NCI-H446 (cell line): ENCODE measurements around the gene ATP7A.
"Not testable (repeated sequence)": the region's sequence is repeated elsewhere in the genome, so short reads cannot be mapped to it uniquely, and the experiment has no call there.

Experiments used
- DNase-seq, 2 experiments: peaks; one replicate each; lab custom pipeline; 2025; lab: John Stamatoyannopoulos, UW

Gene ATP7A

DNA sequence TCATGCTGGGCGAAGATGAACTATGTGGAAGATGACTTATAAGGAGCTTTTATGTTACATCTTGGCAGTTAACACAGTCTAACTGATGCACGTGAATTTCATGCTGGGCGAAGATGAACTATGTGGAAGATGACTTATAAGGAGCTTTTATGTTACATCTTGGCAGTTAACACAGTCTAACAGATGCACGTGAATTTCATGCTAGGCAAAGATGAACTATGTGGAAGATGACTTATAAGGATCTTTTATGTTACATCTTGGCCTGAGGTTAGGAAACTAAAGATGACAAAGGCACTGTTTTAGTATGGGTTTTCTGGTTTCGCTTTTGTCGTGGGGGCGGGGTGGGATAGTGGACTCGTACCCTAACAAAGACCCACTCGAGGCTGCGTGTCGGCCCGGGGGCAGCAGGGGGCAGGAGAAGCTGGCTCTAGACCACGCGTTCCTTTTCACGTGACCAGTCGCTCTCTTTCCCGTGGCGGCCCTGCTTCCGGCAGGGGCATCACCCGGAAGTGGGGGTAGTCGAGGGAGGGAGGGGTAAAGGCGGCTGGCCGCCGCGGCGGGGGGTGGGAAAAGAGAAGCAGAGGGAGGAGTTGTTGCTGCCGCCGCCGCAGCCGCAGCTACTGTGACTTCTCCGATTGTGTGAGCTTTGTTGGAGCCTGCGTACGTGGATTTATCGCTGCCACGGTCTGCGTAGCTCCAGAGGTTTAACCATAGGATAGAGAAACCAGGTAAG is at the start of gene ATP7A:
ATP7A (plus strand) TSS at position 586 of the 733 bp plus-strand sequence. CDS start 60,949 bp downstream, outside the sequence.
- DNase-seq: peak; percentile 56 to 88

DNA sequence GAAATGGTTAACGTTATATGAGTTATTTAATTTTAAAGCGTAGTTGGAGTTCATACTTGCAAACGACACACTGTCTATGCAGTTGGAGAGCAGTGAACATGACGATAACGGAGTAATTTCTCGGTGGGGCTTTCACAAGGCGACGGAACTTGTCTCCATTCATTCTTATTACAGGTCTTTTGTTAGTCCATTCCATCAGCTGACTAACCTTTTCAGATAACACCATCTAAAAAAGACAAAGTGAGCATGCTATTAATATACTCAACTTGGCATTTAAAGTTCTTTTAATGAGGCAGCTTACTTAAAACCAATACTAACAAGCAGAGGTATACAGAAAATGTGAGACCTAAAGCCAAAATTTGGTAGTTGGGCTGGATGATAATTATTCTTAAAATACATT is 35.1 kb upstream of the ATP7A start:
- DNase-seq: no peak

DNA sequence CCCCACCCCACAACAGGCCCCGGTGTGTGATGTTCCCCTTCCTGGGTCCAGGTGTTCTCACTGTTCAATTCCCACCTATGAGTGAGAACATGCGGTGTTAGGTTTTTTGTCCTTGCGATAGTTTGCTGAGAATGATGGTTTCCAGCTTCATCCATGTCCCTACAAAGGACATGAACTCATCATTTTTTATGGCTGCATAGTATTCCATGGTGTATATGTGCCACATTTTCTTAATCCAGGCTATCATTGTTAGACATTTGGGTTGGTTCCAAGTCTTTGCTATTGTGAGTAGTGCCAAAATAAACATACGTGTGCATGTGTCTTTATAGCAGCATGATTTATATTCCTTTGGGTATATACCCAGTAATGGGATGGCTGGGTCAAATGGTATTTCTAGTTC is 29.1 kb upstream of the ATP7A start:
- DNase-seq: not testable (repeated sequence)

DNA sequence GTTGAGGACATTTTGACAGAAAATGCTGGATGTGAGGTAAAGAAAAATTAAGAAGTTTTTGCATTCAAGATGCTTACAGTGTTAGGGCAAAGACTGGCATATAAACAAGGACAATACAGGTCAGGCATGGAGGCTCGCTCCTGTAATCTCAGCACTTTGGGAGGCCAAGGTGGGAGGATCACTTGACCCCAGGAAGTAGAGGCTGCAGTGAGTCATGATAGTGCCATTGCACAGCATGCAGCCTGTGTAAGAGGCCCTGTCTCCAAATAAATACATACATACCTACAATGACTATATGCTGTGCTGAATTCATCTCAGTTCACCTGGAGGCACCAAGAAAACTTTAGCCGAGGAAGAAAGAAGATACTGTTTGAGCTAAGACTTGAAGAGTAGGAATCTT is 17.6 kb upstream of the ATP7A start:
- DNase-seq: no peak

DNA sequence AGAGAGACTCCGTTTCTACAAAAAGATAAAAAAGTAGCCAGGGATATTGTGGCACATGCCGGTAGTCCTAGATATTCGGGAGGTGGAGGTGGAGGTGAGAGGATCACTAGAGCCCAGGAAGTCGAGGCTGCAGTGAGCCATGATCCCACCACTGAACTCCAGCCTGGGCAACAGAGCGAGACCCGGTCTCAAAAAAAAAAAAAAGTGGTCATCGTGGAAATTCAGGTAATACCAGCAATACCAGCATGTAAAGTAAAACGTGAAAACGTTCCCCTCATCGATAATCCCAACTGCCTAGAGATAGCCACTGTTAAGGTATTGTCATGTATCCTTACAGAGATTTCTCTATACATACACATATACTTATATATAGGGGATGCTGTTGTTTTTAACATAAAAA is 16.8 kb upstream of the ATP7A start:
- no peak for DNase-seq

DNA sequence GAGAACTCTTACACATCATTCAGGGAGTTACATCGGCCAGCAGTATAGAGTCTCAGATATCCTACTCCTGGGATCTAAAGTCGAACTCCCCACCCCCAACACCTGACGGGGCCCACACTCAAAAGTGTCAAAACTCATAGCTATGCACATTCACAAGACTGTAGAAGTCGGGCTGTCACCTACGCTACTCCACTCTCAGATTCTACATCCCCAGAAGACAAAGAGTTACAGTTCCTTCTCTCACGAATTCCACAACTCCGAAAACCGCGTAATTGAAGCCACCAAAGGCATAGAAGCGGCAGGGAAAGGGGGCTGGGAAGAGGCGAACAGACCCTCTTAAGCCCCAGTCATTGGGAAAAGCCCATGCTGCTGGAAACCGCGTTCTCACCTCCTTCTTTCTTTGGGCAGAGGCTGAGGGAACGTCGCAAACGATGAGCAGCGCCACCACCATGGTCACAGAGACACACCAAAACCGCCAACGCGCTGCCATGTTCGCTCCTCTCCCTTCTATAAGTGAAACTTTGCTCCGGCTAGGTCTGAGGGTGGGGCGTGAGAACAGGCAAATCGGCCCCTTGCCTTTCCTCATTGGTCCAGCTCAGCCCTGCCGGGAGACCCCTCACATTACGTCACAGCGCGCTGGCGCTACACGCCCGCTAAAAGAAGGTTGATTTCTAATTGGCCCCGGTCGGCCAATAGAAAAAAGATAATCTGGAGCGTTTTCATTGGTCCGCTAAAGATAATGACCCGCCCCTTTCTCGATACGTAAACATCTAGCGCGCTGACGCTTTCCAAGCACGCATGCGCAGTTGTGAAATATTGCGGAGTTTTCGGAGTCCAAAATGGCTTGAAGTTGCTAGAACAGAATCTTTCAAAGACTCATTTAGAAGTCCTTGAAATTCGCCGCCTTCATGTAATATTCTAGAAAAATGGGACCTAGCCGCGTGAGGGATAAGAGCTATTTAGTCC is 15.3 kb upstream of the ATP7A start, which contains the start of gene MAGT1:
MAGT1 (minus strand) TSS at position 515 of the 966 bp plus-strand sequence; CDS start at position 490, 25 bp downstream.
- peak; percentile 95 to 97 for DNase-seq

DNA sequence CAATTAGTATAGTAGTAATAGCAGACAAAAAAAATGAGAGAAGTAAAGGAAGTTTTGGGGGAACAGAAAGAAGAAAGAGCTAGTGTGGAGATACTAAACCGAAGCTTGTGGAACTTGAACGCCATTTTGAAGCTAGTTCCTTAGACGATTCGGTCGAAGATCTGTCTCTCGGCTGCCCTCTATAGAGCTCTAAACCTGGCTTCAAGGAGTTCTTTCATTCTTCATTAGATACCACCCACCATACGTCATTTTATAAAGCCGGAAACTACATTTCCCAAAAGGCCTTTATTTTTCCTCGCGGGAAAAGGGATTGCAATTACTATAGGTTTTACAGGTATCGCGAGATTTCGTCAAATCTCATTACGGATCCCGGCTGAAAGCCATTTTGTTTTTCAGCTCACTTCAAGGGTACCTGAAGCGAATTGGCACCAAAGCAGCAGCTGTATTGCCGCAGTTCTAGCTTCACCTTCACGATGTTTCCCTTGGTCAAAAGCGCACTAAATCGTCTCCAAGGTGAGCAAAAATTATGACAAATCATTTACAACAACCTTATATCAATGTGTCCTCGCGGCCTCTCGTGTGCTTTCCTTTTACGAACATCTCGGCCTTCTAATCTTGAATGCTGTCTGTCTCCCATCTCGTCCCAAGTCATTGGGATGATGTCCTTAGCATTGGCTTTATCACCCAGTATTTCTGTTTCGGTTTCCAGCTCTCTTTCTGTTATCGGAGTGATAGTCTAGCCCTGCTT is 11.2 kb upstream of the ATP7A start, which contains the start of gene COX7B:
COX7B (plus strand) TSS at position 388 of the 748 bp plus-strand sequence; CDS start at position 474, 86 bp downstream.
- DNase-seq: peak; percentile 90 to 96

DNA sequence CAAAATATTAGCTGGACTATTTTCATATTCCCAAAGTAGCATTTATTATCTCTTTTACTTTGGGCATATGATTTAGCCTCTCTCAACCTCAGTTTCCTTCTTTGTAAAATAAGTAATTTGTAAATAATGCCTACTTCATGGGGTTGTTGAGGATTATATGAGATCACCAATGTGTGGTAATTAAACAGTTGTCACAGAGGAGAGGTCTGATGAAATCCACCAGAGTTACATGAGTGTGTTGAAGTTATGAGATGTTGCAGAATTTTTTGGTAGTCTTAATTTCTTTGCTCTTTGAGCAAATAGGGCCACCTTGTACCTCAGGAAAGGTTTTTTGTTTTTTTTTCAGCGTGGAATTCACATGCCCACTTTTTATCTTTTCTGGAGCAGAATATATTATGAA is 9.8 kb upstream of the ATP7A start:
- no peak for DNase-seq

DNA sequence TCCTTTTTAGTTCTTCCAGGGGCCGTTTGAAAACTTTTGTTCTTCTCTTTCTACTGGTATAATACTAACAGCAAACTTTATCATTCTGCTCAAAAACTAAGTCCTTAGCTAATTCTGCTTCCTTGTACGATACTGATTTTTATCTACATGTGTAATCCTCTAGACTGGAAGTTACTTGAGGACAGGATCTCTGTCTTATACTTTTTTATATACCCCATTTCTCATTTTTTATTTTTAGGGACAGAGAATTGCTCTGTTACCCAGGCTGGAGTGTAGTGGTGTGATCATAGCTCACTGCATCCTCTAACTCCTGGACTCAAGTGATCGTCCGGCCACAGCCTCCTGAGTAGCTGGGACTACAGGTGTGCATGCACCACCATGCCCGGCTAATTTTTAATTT is 9.0 kb upstream of the ATP7A start:
- no peak for DNase-seq

DNA sequence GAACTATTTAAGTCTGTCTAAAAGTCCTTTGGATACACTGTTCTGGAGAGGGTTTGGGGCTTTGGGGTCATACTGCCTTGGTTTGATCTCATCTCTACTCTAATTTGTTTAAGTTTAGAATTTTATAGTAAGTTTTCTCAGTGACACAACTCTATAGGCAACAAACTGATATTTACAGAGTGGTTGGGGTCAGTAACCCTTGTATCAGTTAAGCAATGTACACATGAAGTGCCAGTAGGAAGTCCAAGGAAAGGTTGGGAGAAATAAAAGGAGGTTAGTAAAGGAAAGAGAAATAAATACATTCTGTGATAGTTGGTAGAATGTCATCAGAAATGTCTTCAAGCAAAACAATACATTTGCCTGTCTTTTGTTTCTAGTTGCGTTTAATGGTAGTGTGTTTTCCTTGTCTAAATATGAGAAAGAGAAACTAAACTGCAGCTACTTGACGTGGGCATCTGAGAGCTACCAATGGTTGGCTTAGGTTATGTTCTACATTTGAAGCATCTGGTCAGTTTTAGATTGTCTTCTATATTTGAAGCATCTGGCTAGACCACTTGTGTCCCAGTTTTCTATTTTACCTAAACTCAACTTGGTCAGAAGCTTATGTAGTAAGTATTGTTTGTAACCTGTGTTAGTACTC is 6.9 kb downstream of the ATP7A start:
- no peak for DNase-seq

DNA sequence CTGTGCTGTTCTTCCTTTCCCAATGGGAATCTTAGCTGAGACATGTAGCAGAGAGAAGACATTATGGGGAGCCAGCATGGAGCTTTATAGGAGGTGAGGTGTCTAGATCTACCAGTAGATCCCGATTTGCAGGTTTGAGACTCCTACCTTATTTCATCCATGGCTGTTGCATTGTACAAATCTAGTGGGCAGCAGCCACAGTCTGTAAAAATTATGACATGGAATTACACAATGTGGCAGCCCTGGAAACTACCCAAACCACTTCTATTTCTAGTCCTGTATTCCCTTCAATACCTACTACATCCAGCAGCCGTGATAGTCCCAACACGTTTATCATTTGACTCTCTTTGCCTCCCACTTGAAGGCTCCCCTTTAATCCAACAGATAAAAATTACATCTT is 8.1 kb downstream of the ATP7A start:
- no peak for DNase-seq

DNA sequence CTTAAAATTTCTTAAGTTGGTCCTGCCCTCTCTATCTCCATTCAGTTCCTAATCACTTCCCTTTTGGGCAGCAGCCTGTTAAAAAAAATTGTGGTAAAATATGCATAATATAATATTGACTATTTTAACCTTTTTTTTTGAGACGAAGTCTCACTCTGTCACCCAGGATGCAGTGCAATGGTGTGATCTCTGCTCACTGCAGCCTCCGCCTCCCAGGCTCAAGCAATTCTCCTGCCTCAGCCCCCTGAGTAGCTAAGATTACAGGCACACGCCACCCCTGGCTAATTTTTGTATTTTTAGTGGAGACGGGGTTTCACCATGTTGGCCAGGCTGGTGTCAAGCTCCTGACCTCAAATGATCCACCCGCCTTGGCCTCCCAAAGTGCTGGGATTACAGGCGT is 8.9 kb downstream of the ATP7A start:
- not testable (repeated sequence) for DNase-seq

DNA sequence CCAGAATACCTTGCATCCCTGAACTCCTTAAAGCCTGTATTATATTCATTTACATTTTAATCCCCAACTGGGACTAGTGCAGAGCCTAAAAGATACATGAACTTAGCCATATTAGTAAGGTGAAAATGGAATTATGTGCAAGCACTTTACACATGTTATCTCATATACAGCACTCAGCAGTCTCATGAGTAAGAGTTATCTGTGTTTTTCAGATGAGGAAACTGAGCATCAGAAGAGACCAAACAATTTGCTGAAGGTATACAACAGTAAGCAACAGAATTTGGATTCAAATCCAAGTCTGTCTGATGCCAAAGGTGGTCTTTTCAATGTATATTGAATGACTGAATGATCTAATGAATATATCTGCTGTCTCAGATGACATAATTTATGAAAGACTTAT is 12.3 kb downstream of the ATP7A start:
- DNase-seq: no peak

DNA sequence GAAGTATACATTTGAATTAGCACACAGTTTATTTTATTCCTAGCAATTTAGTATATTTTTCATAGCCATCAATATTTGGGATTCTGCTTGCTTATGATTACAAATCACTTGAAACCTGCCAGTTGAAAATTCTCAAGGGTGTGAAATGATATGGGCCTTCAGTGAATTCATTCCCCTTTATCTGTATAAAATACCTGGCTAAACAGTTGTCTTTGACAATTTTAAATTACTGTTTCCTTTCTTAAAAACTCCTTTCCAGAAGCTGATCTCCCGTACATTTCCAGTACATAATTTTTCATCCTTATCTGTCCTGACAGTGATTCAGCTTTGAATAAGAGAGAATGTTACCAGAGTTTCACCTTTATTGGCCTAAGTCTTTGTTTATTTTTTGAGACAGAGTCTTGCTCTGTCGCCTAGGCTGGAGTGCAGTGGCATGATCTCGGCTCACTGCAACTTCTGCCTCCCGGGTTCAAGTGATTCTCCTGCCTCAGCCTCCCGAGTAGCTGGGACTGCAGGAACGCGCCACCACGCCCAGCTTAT is 13.9 kb downstream of the ATP7A start:
- DNase-seq: no peak

DNA sequence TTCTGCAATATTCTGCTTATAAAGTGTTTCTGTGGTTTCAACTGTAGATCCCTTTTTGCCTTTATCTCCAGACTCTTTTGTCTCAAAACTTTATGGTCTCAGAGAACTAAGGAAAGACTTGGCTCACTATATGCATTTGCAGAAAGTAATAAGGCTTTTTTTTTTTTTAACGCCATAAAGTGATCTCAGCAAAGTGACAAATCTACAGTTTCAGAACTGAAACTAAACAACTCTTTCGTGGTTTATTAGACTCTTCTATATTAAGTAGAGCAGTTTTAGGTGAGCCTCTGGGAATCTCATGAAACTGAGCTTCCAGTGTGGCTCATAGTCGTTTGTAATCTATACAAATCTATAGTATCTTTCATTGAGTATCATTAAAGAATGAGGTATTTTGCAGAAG is 15.3 kb downstream of the ATP7A start:
- no peak for DNase-seq

DNA sequence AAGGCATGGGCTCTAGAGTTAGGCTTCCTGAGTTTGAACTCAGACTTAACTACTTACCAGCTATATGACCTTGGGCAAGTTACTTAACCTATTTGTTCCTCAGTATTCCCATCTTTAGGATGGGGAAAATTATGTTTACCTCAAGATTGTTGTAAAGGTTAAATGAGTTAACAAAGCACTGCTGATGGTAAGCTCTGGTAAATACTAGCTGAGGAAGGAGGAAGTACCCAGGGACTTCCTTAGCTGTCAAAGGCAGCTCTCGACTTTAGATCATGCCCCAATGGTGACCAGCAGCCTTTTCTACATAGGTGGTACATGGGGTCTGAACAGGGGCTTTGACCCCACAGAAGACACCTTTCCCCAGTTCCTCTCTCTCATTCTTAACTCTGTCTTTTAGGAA is 20.1 kb downstream of the ATP7A start:
- DNase-seq: no peak

DNA sequence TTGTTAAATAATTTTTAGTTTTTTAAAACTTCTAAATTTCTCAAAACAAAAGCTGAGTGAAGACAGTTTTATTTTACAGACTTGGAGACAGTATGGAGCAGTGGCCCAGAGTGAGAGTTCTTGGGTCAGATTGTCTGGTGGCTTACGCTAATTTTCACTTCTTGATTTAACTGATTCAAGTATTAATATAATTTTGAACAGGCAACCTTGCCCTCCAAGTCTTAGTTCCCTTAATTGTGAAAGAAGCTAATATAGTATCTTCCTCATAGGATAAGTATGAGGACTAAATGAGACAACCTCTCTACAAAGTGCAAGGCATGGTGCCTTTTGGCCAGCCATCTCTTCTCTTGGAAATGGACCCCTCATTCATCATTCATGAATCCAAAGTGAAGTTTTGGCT is 25.4 kb downstream of the ATP7A start:
- no peak for DNase-seq

DNA sequence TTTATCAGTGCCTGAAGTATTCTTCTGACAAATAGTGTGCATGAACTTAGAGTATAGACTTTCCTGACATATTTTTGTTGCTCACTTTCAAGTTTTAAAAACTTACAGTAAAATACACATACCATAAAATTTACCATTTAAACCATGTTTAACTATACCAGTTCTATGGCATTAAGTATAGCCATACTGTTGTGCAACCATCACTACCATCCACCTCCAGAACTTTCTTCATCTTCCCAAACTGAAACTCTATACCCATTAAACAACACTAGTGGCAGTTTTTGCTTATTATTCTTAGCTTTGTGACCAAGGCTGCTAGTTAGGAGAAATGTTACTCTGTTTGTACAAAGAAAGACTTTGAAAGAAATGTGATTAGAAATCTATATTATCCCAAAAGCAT is 25.8 kb downstream of the ATP7A start:
- no peak for DNase-seq

DNA sequence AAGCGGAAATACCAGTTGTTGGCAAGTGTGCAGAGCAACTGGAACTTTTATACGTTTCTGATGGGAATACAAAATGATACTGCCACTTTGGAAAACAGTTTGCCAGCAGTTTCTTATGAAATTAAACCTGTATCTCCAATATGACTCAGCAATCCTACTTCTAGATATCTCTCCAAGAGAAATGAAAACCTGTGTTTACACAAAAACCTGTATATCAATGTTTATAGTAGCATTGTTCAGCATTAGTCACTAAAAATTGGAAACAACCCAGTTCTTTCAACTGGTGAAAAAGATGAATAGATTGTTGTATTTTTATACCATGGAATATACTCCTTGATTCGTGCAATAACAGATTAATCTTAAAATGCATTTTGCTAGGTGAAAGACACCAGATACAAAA is 26.8 kb downstream of the ATP7A start:
- no peak for DNase-seq

DNA sequence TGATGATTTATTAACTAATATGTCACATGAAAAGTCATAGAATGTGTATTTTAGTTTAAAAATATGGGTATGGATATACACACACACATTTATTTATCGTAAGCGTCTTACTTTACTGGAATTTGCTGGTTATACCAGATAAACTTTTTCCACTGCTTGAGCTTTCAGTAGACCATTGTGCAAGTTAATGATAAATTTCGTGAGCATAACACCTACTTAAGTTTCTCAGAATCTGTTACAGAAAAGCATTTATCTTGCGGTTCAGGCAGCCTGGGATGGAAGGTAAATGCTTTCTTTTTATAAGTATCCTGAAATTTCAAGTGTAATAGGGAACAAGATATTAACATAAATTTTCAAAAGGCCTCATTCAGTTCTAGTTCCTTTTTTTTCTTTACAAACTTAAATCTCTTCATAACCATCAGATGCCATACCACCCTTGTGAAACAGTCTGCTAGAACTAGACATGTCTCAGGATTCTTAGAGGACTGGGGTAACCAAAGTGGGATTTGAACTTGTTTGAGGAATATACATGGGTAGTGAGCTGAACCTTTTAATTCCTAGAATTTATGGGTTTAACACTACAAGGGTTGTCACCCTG is 27.7 kb downstream of the ATP7A start:
- DNase-seq: no peak

DNA sequence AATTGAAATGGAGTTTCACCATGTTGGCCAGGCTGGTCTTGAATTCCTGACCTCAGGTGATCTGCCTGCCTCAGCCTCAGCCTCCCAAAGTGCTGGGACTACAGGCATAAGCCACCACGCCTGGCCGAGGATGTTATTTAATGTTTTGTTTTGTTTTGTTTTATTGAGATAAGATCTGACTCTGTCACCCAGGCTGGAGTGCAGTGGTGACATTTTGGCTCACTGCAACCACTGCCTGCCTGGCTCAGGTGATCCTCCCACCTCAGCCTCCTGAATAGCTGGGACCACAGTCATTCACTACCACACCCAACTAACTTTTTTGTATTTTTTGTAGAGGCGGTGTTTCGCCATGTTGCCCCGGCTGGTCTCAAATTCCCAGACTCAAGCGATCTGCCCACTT is 34.5 kb downstream of the ATP7A start:
- DNase-seq: not testable (repeated sequence)
